Measurements from ENCODE around the gene TYW1. TPM values are rescaled to one million over a fixed set of nuclear protein-coding genes. Genes with fewer than 3 reads are reported as not detected.
"Not testable (repeated sequence)": the region's sequence is repeated elsewhere in the genome, so short reads cannot be mapped to it uniquely, and the experiment has no call there.

TYW1 gene
- total and polyA plus RNA-seq, 2 of the 4 experiments (the other 2 are of a cell fraction) = 10.7 to 23.7 TPM

DNA sequence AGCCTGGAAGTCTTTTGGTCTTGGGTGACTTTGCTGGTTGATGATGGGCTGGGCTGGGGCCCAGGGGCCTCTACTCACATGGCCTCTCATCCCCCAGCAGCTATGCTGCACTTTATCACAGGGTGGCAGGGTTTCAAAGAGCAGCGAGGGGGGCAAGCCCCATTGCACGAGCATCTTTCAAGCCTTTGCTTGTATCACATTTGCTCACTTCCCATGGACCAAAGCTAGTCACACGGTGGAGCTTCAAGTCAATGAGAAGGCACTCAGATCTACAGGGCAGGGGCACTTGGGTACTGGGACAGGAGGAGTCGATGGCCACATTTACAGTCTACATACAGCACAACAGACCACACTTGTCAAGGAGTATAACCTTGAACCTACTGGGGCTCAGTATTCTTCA is 108.3 kb downstream of the TYW1 start:
- H2BK20ac ChIP-seq (ENCODE audit: low read depth, low read length); H2BK120ac ChIP-seq (ENCODE audit: low read depth, low read length); H3K79me1 ChIP-seq (ENCODE audit: low read depth in 1 of 2, low read length in 2 of 2); H3K27me3 ChIP-seq (ENCODE audit: control insufficient read depth, insufficient read depth, low read length); H2BK5ac ChIP-seq (ENCODE audit: low read depth, low read length, poor library complexity, severe bottlenecking); H2AFZ ChIP-seq (replicated peaks; ENCODE audit: low read length, poor library complexity); H3K27ac ChIP-seq (ENCODE audit: insufficient read depth, low read length); H3K23ac ChIP-seq (ENCODE audit: low read depth, low read length); H3K36me3 ChIP-seq (ENCODE audit: control insufficient read depth, insufficient read depth, low read length); H3K4me1 ChIP-seq (ENCODE audit: control insufficient read depth, insufficient read depth, low read length); DNase-seq; H2AK9ac ChIP-seq (replicated peaks; ENCODE audit: low read depth, low read length, poor library complexity); H3K9me3 ChIP-seq (ENCODE audit: control insufficient read depth, insufficient read depth, low read length); H3K9me1 ChIP-seq (ENCODE audit: insufficient read depth, low read length); BruUV-seq (replicated peaks); intact Hi-C loops (cut with micrococcal nuclease); ATAC-seq (ENCODE audit: low read depth); dilution Hi-C loops (cut with HindIII; ENCODE audit: low sequenced_read_pairs, unreplicated experiment); H4K8ac ChIP-seq (ENCODE audit: low read depth in 2 of 2, low read length in 2 of 2); H2AK5ac ChIP-seq (ENCODE audit: low read depth, low read length); H3K56ac ChIP-seq (ENCODE audit: extremely low read depth, insufficient read depth, low read length); in situ Hi-C loops (cut with MboI; ENCODE audit: low sequenced_read_pairs); CTCF ChIA-PET; H3K9ac ChIP-seq (ENCODE audit: low read depth, low read length); H3K4ac ChIP-seq (ENCODE audit: low read depth, low read length); H3K14ac ChIP-seq (replicated peaks; ENCODE audit: low read depth, low read length); POLR2A ChIA-PET (ENCODE audit: unreplicated experiment); H4K5ac ChIP-seq (ENCODE audit: low read depth, low read length); H3K18ac ChIP-seq (ENCODE audit: low read depth, low read length); H4K20me1 ChIP-seq (ENCODE audit: insufficient read depth, low read length); H2BK15ac ChIP-seq (ENCODE audit: low read depth, low read length); H4K91ac ChIP-seq (ENCODE audit: insufficient read depth, low read depth, low read length); H3K4me2 ChIP-seq (ENCODE audit: low read depth, low read length); H3K4me3 ChIP-seq (ENCODE audit: insufficient read depth, low read depth, low read length): not testable (repeated sequence)
- WGBS, 2 experiments (ENCODE audit: extremely low coverage in 2 of 2, insufficient read length in 1 of 2) = 63% methylated on average over 2 of the region's 4 CpGs; no CpG with 5 or more reads in 1 of the 2 experiments
